ENCODE measurements around the gene CTCF.

CTCF gene

GRCh38 chr16:67548265-67549126, 13.8 kb upstream of the CTCF start:
- no peak for DNase-seq

GRCh38 chr16:67549240-67549639, 13.1 kb upstream of the CTCF start:
- no peak for DNase-seq

GRCh38 chr16:67549936-67550335, 12.4 kb upstream of the CTCF start:
- DNase-seq, result no peak

GRCh38 chr16:67551091-67551490, 11.2 kb upstream of the CTCF start:
- no peak for DNase-seq

GRCh38 chr16:67551972-67552371, 10.4 kb upstream of the CTCF start:
- no peak for DNase-seq

GRCh38 chr16:67552476-67552875, 9.8 kb upstream of the CTCF start:
- no peak for DNase-seq

GRCh38 chr16:67555795-67556212, 6.5 kb upstream of the CTCF start:
- peak in 1 of 5 donors; percentile 82 for DNase-seq

DNA sequence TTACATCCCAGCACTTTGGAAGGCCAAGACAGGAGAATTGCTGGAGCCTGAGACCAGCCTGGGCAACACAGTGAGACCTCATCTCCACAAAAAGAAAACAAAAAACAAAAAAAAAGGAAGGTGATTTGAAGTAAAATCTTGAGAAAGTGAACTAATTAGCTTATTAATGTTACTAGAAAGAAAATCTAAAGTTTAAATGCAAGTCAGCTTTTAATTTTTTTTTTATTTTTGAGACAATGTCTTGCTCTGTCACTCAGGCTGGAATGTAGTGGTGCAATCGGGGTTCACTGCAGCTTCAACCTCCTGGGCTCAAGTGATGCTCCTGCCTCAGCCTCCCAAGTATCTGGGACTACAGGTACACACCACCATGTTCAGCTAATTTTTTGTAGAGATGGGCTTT, 3.5 kb upstream of the CTCF start:
- no peak for DNase-seq

GRCh38 chr16:67560827-67561342, 1.4 kb upstream of the CTCF start:
- DNase-seq, result no peak

DNA sequence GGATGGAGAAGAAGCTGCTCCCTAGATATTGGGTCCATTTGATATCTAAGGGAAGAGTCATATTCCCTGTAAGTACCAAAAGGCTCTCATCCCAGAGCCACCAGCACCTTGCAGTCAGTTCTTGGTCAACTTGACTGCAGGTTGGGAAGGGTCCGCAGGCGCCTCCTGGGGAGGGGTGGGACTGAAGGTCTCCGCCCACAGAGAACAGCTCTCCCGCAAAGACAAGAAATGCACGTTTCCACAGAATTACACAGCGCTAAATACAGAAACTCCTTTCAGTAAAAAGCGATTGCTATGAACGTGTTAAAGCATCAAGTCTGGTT, 864 bp upstream of the CTCF start:
- no peak for DNase-seq

GRCh38 chr16:67561824-67562525, 351 bp upstream of the CTCF start:
- DNase-seq, result peak; percentile 95 to 99 (median 97)

- peak; percentile 38 to 75 (median 46) for DNase-seq
Observed at GRCh38 chr16:67562918-67563707, 787 bp downstream of the CTCF start.

DNA sequence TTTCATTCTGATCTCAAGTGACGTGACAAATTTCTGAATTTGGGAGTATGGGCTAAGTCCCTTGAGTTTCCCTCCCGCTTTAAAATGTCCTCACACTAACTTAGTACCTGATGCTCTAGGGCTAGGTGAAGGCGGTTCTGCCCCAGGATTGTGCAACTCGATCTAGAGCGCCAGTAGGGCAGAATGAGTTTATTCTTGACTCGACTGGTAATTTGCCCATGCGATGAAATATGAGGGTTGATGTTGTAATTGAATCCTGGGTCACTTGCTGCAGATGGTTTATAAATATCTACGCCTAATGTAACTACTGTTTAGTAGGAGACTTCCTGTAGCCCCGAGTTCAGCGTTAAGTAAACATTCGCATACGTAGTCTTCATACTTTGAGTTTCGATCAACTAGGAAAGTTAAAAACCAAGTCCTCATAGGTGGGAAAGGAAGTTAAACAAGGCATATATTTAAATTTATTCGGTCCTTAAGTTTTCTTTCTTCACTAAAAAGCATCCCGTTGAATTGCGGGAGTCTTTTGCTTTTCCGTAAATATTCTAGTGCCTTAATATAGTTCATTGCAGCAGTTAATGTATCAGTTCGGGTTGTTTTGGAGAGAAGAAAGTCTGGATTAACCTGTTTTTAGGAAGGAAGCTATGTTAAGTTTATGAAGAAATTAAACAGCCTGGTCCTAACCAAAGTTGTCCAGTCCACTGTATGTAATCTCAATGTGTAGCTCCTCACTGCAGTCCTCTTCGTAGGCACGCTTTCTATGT, 1.6 kb downstream of the CTCF start:
- DNase-seq, result peak in 2 of 5 donors; percentile 22 to 58

- no peak for DNase-seq
Observed at GRCh38 chr16:67565470-67566100, 3.3 kb downstream of the CTCF start.

- no peak for DNase-seq
Observed at GRCh38 chr16:67571464-67571863, 9.1 kb downstream of the CTCF start.

DNA sequence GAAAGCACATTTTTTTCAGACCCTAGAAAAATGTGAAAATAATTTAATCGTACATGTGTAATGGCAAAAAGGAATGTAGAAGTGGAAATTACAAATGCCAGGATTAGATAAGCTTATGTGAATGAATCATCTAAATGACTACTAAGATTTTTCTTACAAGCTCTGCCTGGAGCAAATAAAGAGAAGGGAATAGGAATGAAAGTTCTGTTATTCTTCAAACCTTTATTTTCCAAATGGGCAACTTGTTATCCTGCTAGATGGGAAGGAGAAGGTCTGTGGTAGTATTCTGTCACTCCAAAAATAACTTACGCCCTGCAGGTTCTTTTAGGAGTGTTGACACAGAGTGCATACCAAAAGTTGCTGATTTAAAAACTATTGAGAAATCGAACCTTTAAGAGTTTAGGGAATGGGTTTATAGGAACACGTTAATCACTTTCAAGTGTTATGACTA, 9.7 kb downstream of the CTCF start:
- no peak for DNase-seq

- no peak for DNase-seq
Observed at GRCh38 chr16:67579686-67580085, 17.4 kb downstream of the CTCF start.

GRCh38 chr16:67580202-67580601, 17.9 kb downstream of the CTCF start:
- no peak for DNase-seq

- no peak for DNase-seq
Observed at GRCh38 chr16:67593288-67593687, 31.0 kb downstream of the CTCF start.

DNA sequence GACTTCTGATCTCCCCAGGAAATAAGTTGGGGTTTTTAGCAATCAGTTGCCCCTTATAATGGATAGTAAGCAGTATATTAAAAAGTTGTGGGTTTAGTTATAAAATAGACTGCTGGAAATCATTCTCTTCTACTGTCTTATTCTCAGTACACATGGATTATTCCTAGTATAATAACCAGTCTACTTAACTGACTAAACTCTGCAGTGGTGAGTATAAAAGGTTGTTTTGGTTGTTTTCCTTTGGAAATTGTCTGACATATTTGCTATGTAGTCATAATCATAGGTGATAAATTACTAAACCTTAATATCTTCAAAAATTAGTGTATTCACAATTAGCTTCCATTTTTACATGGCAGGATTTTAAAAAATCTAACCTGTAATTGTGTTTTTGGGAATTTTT, 31.4 kb downstream of the CTCF start:
- DNase-seq, result no peak

DNA sequence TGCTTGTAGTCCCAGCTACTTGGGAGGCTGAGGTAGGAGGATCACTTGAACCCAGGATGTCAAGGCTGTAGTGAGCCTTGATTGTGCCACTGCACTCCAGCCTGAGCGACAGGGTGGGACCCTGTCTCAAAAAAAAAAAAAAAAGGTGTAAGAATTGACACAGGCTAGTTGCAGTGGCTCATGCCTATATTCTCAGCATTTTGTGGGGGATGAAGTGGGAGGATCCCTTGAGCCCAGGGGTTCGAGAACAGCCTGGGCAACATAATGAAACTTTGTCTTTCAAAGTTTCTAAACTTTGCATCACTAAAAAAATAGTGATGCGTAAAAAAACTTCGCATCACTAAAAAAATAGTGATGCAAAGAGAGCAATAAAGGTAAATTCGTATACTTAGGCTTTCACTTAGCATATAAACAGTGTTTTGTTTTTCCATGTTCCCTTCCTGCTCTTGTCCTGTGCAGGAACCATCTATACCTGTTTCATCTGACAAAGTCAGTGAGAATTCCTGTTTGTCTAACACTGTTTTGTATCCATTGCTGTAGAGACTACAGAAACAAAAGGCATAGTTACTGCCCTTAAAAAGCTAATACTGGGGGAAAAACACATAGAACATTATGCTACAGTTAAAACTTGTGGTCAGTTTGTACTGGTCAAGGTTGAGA, 32.1 kb downstream of the CTCF start:
- no peak for DNase-seq

All from T-helper 1 cell (primary cell).